GM12874 (cell line): ENCODE results near the gene CERT1.

Experiments used
- TF ChIP-seq, protein P1 (sequence below): IDR thresholded peaks from 2 replicates; pipeline ENCODE4 v1.5.1; 2011; ENCODE audit warnings: low read depth, mild to moderate bottlenecking, control low read depth, low read length, moderate library complexity; ENCODE audit not compliant: insufficient read depth

The CERT1 gene

DNA sequence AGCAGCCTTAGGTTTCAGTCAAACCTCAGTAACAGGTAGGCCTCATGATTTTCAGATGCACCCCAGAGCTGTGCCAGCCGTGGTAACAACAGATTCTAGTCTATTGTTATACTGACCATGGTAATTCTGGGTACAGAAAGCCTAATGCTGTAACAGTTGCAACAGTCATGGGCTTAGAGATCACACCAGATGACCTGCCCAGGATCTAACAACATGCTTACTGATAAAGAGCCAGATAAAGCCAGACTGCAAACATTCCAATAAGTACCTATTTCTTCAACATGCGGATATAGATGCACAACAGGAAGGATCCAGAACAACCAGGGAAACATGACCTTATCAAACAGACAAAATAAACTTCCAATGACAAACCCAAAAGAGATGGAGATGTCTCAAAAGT is 42.8 kb downstream of the CERT1 start:
- TF ChIP-seq, protein P1, sequence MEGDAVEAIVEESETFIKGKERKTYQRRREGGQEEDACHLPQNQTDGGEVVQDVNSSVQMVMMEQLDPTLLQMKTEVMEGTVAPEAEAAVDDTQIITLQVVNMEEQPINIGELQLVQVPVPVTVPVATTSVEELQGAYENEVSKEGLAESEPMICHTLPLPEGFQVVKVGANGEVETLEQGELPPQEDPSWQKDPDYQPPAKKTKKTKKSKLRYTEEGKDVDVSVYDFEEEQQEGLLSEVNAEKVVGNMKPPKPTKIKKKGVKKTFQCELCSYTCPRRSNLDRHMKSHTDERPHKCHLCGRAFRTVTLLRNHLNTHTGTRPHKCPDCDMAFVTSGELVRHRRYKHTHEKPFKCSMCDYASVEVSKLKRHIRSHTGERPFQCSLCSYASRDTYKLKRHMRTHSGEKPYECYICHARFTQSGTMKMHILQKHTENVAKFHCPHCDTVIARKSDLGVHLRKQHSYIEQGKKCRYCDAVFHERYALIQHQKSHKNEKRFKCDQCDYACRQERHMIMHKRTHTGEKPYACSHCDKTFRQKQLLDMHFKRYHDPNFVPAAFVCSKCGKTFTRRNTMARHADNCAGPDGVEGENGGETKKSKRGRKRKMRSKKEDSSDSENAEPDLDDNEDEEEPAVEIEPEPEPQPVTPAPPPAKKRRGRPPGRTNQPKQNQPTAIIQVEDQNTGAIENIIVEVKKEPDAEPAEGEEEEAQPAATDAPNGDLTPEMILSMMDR = no peak

DNA sequence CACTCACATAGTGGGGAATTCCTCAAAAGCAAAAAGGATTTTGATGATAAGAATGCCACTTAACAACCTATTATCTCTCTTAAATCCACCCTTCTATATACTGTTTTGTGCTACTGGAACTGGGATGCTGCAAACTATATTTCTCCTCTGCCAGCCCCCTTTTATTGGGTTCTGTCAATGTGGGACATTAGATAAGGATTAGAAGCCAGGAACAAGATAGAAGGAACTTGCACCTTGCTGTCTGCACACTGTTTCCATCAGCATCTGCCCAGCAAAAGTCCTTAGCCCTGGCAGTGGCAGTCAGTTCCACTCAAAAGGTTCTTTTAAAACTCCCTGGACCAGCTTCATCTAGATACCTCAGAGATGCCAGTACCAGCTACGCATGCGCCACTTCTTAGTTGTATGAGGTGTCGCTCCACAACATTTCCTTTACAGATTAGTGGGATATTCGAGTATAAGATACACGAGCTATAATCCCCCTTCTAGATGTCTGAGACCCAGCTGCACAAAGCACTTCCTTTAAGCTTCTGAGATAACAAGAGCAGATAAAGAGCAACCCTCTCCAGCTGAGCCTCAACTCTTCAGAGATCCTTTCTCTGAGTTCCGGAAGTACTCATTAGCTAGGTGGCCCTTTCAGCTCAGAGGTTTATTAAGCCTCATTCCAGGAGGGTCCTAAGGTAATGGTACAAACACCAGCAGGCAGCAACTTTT is 45.3 kb downstream of the CERT1 start:
- TF ChIP-seq, protein P1 = no peak

DNA sequence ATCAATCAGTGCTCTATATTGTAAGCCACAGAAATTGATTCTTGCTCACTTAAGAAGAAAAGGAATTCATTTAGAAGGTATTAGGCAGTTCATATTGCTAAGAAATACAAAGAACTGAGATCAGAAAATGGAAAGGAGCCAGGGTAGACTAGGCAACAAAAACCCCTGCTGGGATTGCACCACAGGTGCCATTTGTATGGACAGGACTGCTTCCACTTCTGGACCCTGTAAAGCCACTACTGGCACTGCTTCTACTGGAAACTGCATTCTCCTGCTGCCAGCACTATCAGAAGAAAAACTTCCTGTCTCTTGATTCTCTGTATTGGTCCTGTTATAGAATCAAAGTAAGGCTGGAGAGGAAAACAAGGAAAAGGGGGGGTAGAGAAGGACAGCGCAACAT is 45.9 kb downstream of the CERT1 start:
- TF ChIP-seq, protein P1 = no peak

DNA sequence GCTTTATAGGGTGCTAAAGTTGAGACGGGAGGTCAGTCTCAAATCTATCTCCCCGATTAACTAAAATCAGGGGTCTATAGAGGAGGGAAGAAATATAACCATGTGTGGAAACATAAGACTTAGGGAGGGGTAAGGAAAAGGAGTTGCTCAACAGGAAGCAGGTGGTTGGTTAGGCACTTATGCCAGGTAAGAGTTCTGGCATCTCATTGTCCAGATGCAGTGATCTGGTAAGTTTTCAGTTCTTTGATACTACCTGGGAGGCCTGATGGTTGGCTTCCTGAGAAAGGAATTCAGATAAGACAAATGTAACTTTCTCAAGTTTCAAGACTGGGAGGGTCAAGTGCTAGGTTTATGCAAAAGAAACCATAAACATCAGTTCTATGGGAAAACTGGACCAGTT is 47.7 kb downstream of the CERT1 start:
- TF ChIP-seq, protein P1 = no peak

DNA sequence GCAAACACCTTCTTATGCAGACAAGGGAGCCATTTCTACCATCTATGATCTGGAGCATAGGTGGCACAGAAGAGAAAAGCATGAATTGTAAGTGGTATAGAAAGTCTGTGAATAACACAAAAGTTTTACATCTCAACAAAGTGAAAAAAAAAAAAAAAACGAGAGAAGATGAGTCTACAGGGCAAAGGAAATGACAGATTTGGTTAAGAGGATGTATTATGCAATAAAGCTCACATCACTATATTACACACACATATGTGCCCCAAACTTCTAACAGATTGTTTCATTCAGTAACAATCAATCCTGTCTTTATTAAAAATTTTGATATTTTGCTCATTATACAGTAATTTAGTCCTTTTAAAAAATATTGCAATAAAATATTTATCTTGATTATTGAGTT is 49.8 kb downstream of the CERT1 start:
- TF ChIP-seq, protein P1 = no peak

DNA sequence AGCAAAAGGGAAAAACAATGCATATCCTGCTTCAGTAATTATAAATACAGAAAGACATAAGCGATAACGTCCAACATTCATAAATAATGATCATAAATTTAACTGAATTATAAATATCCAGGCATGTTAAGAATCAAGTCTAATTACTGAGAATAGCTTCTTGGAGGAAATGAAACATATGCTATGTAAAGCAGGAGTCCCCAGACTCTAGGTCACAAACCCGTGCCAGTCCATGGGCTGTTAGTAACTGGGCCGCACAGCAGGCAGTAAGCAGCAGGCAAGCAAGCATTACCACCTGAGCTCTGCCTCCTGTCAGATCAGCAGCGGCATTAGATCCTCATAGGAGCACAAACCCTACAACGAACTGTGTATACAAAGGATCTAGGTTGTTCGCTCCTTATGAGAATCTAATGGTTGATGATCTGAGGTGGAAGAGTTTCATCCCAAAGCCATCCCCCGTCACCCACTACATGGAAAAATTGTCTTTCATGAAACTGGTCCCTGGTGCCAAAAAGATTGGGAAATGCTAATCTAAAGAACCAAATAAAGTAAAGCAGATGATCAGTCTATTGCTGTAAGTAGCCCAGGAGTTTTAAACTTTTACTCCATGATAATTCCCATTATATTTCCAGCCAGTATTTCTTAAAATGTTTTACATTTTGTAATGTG is 50.4 kb downstream of the CERT1 start:
- TF ChIP-seq, protein P1 = no peak

DNA sequence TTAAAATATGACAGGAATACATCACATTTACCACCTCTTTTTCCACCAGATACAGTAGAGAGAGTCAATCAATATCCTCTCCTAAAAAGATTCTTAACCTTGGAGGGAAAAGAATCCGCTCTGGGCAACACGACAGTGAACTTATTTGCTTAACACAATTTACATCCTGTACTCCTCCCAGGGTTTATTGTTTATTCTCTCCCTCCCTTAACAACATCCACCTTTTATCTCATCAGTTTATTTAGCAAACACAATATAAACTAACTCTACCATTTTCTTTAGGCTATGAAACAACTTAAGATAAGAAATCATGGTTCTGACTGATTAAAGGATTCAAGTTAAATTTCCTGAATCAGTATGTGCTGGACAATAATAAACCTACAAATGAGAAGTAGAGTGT is 50.9 kb downstream of the CERT1 start:
- TF ChIP-seq, protein P1 = no peak
